NCI-H2196 (cell line): ENCODE measurements around the gene C9orf85.

Experiments used
- DNase-seq: peaks from one replicate; lab custom pipeline; 2025; ENCODE audit not compliant: unreplicated experiment; lab: John Stamatoyannopoulos, UW

C9orf85 gene

GRCh38 chr9:71901695-71902597 lies 9.5 kb upstream of the C9orf85 start:
- no peak for DNase-seq

- DNase-seq = no peak
Measured at GRCh38 chr9:71904076-71904475, 7.4 kb upstream of the C9orf85 start.

- DNase-seq = no peak
Measured at GRCh38 chr9:71908825-71909224, 2.6 kb upstream of the C9orf85 start.

GRCh38 chr9:71909887-71910649 lies 1.4 kb upstream of the C9orf85 start:
- DNase-seq = no peak

GRCh38 chr9:71910650-71911060 lies 784 bp upstream of the C9orf85 start:
- DNase-seq = no peak

GRCh38 chr9:71911908-71912335 lies 483 bp downstream of the C9orf85 start:
- DNase-seq = no peak

GRCh38 chr9:71915495-71915894 lies 4.1 kb downstream of the C9orf85 start:
- DNase-seq = no peak

- DNase-seq = no peak
Measured at GRCh38 chr9:71916834-71917534, 5.5 kb downstream of the C9orf85 start.

GRCh38 chr9:71918419-71918818 lies 7.0 kb downstream of the C9orf85 start:
- DNase-seq = no peak

- DNase-seq = no peak
Measured at GRCh38 chr9:71920456-71921189, 9.2 kb downstream of the C9orf85 start.

GRCh38 chr9:71921190-71921814 lies 9.9 kb downstream of the C9orf85 start:
- no peak for DNase-seq

GRCh38 chr9:71924576-71924975 lies 13.1 kb downstream of the C9orf85 start:
- no peak for DNase-seq

GRCh38 chr9:71925834-71926233 lies 14.4 kb downstream of the C9orf85 start:
- no peak for DNase-seq

- no peak for DNase-seq
Measured at GRCh38 chr9:71928376-71928775, 16.9 kb downstream of the C9orf85 start.

GRCh38 chr9:71928806-71929205 lies 17.4 kb downstream of the C9orf85 start:
- DNase-seq = no peak

- no peak for DNase-seq
Measured at GRCh38 chr9:71929223-71929622, 17.8 kb downstream of the C9orf85 start.

- DNase-seq = no peak
Measured at GRCh38 chr9:71929791-71930440, 18.5 kb downstream of the C9orf85 start.

- DNase-seq = no peak
Measured at GRCh38 chr9:71931166-71931565, 19.7 kb downstream of the C9orf85 start.

- no peak for DNase-seq
Measured at GRCh38 chr9:71936066-71936465, 24.6 kb downstream of the C9orf85 start.
